OCI-LY7 (cell line): ENCODE measurements around the gene SIL1. TPM values are rescaled to one million over a fixed set of nuclear protein-coding genes. Genes with fewer than 3 reads are reported as not detected.

Experiments used
- BruUV-seq: library from RNA; stranded (reverse); fragments of 400-500 nt; replicated peaks from 2 replicates; lab custom pipeline; 2021; lab: Mats Ljungman, UMichigan
- CTCF ChIA-PET: fragments of 300-600 bp; sonication (Branson Sonifier 250); formaldehyde crosslinking; loops from one replicate; lab custom pipeline; 2022; ENCODE audit warnings: antibody characterized with exemption; ENCODE audit not compliant: unreplicated experiment; lab: Charles Lee
- POLR2A ChIA-PET: fragments of 300-600 bp; sonication (Branson Sonifier 250); formaldehyde crosslinking; loops from one replicate; lab custom pipeline; 2022; ENCODE audit warnings: antibody characterized with exemption; lab: Charles Lee
- DNase-seq: peaks from one replicate; pipeline ENCODE4 v3.0.0-alpha.2; 2015; ENCODE audit warnings: low spot score
- H2AFZ ChIP-seq: fragments of 200-600 bp; sonication (generic), shearing (Covaris generic); 2 replicates; pipeline ENCODE4 v1.6.1; 2014; ENCODE audit warnings: mild to moderate bottlenecking, antibody characterized with exemption, low read length, moderate library complexity
- H3K27ac ChIP-seq: fragments of 200-600 bp; sonication (generic); 2 replicates; pipeline ENCODE4 v1.5.1; 2014; ENCODE audit warnings: mixed run types, low read depth, mild to moderate bottlenecking, moderate library complexity, low read length, inconsistent platforms; ENCODE audit not compliant: poor library complexity, severe bottlenecking
- H3K36me3 ChIP-seq: fragments of 200-600 bp; sonication (generic); 2 replicates; pipeline ENCODE4 v1.6.1; 2014; ENCODE audit warnings: mild to moderate bottlenecking, antibody characterized with exemption, low read length, moderate library complexity, mixed read lengths; ENCODE audit not compliant: insufficient read depth
- H3K4me1 ChIP-seq: fragments of 200-600 bp; sonication (generic); 2 replicates; pipeline ENCODE4 v1.5.1; 2014; ENCODE audit warnings: mild to moderate bottlenecking, low read length; ENCODE audit not compliant: insufficient read depth, poor library complexity, severe bottlenecking
- H3K4me2 ChIP-seq: fragments of 200-600 bp; sonication (generic); 2 replicates; pipeline ENCODE4 v1.6.1; 2014; ENCODE audit warnings: mild to moderate bottlenecking, low read length
- H3K4me3 ChIP-seq: fragments of 200-600 bp; sonication (generic); 2 replicates; pipeline ENCODE4 v1.5.1; 2014; ENCODE audit warnings: mild to moderate bottlenecking, low read depth, low read length; ENCODE audit not compliant: poor library complexity, severe bottlenecking
- H3K79me2 ChIP-seq: fragments of 200-600 bp; sonication (generic); 2 replicates; pipeline ENCODE4 v1.6.1; 2016; ENCODE audit warnings: low read depth, mild to moderate bottlenecking, low read length, moderate library complexity, mixed read lengths; ENCODE audit not compliant: insufficient read depth
- H3K9me2 ChIP-seq: fragments of 200-600 bp; sonication (generic); 2 replicates; pipeline ENCODE4 v1.6.1; 2016; ENCODE audit warnings: mild to moderate bottlenecking, low read length, mixed read lengths; ENCODE audit not compliant: insufficient read depth
- H3K9me3 ChIP-seq: fragments of 200-600 bp; sonication (generic); 2 replicates; pipeline ENCODE4 v1.6.1; 2014; ENCODE audit warnings: mild to moderate bottlenecking, mixed run types, low read length, mixed read lengths
- H4K20me1 ChIP-seq: fragments of 200-600 bp; sonication (generic); 2 replicates; pipeline ENCODE4 v1.6.1; 2014; ENCODE audit warnings: mild to moderate bottlenecking, antibody characterized with exemption, low read length, moderate library complexity, mixed read lengths; ENCODE audit not compliant: insufficient read depth
- CTCF ChIP-seq: fragments of 200-600 bp; sonication (generic); conservative IDR thresholded peaks from 2 replicates; pipeline ENCODE4 v1.5.1; 2014; ENCODE audit warnings: mild to moderate bottlenecking, antibody characterized with exemption, low read length, moderate library complexity, mixed read lengths
- EZH2phosphoT487 ChIP-seq: fragments of 200-600 bp; sonication (generic); IDR thresholded peaks from 2 replicates; pipeline ENCODE4 v1.6.1; 2018; ENCODE audit warnings: low read depth, borderline replicate concordance, mild to moderate bottlenecking, mixed run types, antibody characterized with exemption, low read length, moderate library complexity, mixed read lengths
- intact Hi-C: fragments of 100-400 bp; cut with micrococcal nuclease; formaldehyde crosslinking; loops from one replicate; pipeline ENCODE4 v1.10.0; 2022; ENCODE audit not compliant: unreplicated experiment
- total RNA-seq, 2 experiments: library from RNA; depleted of rRNA in 1 of 2; stranded (reverse); fragments of >200 nt in 1 of 2; shearing (Covaris generic) in 1 of 2; gene quantifications; 2 replicates each; pipeline ENCODE4 v1.2.3, GENCODE V29; 2014 to 2022

SIL1 gene
- total RNA-seq, 2 experiments from 2014 or later: 9.2 to 22.8 TPM

- H4K20me1 ChIP-seq: no peaks in the 10 kb centered on the region; the same call in 1 of the 2 replicates
- H3K36me3 ChIP-seq: no peaks in the 10 kb centered on the region
- ChIA-PET POLR2A (no interaction called here), CTCF (no interaction called here)
- H3K27ac ChIP-seq: no peak overlapping the region
- no peak overlapping the region for H2AFZ ChIP-seq
- TF ChIP-seq EZH2phosphoT487 (no peak), CTCF (no peak)
- no peak for DNase-seq
- intact Hi-C loops: no loop called here
- no peak overlapping the region for H3K4me2 ChIP-seq
- H3K9me3 ChIP-seq: no peaks in the 10 kb centered on the region
- no peaks in the 10 kb centered on the region for H3K9me2 ChIP-seq
- no peak overlapping the region for H3K4me3 ChIP-seq
- no peaks in the 10 kb centered on the region for H3K79me2 ChIP-seq
- BruUV-seq: no TSS peak
- no peaks in the 10 kb centered on the region for H3K4me1 ChIP-seq
Observed at GRCh38 chr5:139148986-139149385, 49.2 kb downstream of the SIL1 start.

- no peak overlapping the region for H3K4me3 ChIP-seq
- no peak overlapping the region for H3K27ac ChIP-seq
- H3K4me2 ChIP-seq: no peak overlapping the region
- no peaks in the 10 kb centered on the region for H3K9me2 ChIP-seq
- H4K20me1 ChIP-seq: no peaks in the 10 kb centered on the region; the same call in 1 of the 2 replicates
- H2AFZ ChIP-seq: no peak overlapping the region
- POLR2A ChIA-PET: no interaction called here
- DNase-seq: no peak
- BruUV-seq: no TSS peak
- intact Hi-C loops: no loop called here
- CTCF ChIA-PET: no interaction called here
- H3K4me1 ChIP-seq: no peaks in the 10 kb centered on the region
- H3K36me3 ChIP-seq: no peaks in the 10 kb centered on the region
- no peak for TF ChIP-seq CTCF
- TF ChIP-seq EZH2phosphoT487: no peak
- H3K9me3 ChIP-seq: no peaks in the 10 kb centered on the region
- H3K79me2 ChIP-seq: no peaks in the 10 kb centered on the region
Observed at GRCh38 chr5:139148306-139148705, 49.9 kb downstream of the SIL1 start.

- intact Hi-C loops: no loop called here
- POLR2A ChIA-PET: no interaction called here
Observed at GRCh38 chr5:139147483-139148087, 50.6 kb downstream of the SIL1 start.

More at GRCh38 chr5:139147483-139148087, 50.6 kb downstream of the SIL1 start:
- Histone ChIP-seq H3K27ac (no peak overlapping the region), H3K4me3 (no peak overlapping the region), H3K36me3 (no peaks in the 10 kb centered on the region), H3K4me1 (no peaks in the 10 kb centered on the region), H4K20me1 (no peaks in the 10 kb centered on the region; the same call in 1 of the 2 replicates), H3K79me2 (no peaks in the 10 kb centered on the region), H3K9me2 (no peaks in the 10 kb centered on the region), H3K9me3 (no peaks in the 10 kb centered on the region), H2AFZ (no peak overlapping the region), H3K4me2 (no peak overlapping the region)
- DNase-seq: no peak
- CTCF ChIA-PET: no interaction called here
- no TSS peak for BruUV-seq
- TF ChIP-seq CTCF: no peak
- TF ChIP-seq EZH2phosphoT487: no peak
